ENCODE data around the gene GREB1L. TPM values are rescaled to one million over a fixed set of nuclear protein-coding genes. Genes with fewer than 3 reads are reported as not detected.
A peak's percentile ranks its signal among the peaks of the same experiment; 100 is the strongest.

The GREB1L gene
- total RNA-seq, 1 donor from 2014 or later = 0.79 TPM

DNA sequence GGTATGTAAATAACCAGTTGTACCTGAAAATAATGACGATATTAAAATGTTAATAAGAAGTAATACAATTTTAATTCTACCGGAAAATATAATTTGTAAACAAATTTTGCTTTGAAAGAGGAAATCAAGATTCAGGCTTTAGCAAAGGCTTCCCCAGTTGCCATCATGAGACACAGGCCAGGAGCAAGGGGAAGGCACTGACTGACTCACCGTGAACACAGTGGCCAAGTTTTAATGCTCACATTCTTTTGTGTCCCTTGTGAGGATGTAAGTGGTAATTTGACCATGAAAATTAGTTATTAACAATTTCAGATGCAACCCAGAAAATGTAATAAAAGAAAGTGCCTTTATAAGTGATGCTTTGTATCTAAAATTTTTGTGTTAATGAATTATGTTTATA lies 164.1 kb downstream of the GREB1L start:
- no peak overlapping the region for H3K4me3 ChIP-seq (ENCODE audit: low read depth, low read length)
- DNase-seq (ENCODE audit: low read depth) = peak; percentile 14
- H3K27me3 ChIP-seq (ENCODE audit: control insufficient read depth, insufficient read depth, low read length) = no peaks in the 10 kb centered on the region
- no peak for TF ChIP-seq CTCF (IDR thresholded peaks at IDR 0.05; ENCODE audit: insufficient read depth, low read length, severe bottlenecking)
- no peak for FAIRE-seq
- H3K36me3 ChIP-seq (ENCODE audit: control insufficient read depth, insufficient read depth, low read length) = no peaks in the 10 kb centered on the region

GRCh38 chr18:21408681-21409080 lies 166.6 kb downstream of the GREB1L start:
- H3K27me3 ChIP-seq (ENCODE audit: control insufficient read depth, insufficient read depth, low read length) = no peaks in the 10 kb centered on the region
- TF ChIP-seq CTCF (IDR thresholded peaks at IDR 0.05; ENCODE audit: insufficient read depth, low read length, severe bottlenecking) = no peak
- no peak for FAIRE-seq
- DNase-seq (ENCODE audit: low read depth) = no peak
- no peak overlapping the region for H3K4me3 ChIP-seq (ENCODE audit: low read depth, low read length)
- no peaks in the 10 kb centered on the region for H3K36me3 ChIP-seq (ENCODE audit: control insufficient read depth, insufficient read depth, low read length)

GRCh38 chr18:21433436-21433835 lies 191.4 kb downstream of the GREB1L start:
- Histone ChIP-seq H3K4me3 (ENCODE audit: low read depth, low read length) (no peak overlapping the region), H3K27me3 (ENCODE audit: control insufficient read depth, insufficient read depth, low read length) (no peaks in the 10 kb centered on the region), H3K36me3 (ENCODE audit: control insufficient read depth, insufficient read depth, low read length) (no peaks in the 10 kb centered on the region)
- FAIRE-seq (no peak), DNase-seq (ENCODE audit: low read depth) (peak; percentile 96)
- no peak for TF ChIP-seq CTCF (IDR thresholded peaks at IDR 0.05; ENCODE audit: insufficient read depth, low read length, severe bottlenecking)

GRCh38 chr18:21439431-21439846 lies 197.4 kb downstream of the GREB1L start:
- peak; percentile 96 for FAIRE-seq
- Histone ChIP-seq H3K36me3 (ENCODE audit: control insufficient read depth, insufficient read depth, low read length) (no peaks in the 10 kb centered on the region), H3K4me3 (ENCODE audit: low read depth, low read length) (no peak overlapping the region), H3K27me3 (ENCODE audit: control insufficient read depth, insufficient read depth, low read length) (no peaks in the 10 kb centered on the region)
- peak; percentile 99 for DNase-seq (ENCODE audit: low read depth)
- no peak for TF ChIP-seq CTCF (IDR thresholded peaks at IDR 0.05; ENCODE audit: insufficient read depth, low read length, severe bottlenecking)

DNA sequence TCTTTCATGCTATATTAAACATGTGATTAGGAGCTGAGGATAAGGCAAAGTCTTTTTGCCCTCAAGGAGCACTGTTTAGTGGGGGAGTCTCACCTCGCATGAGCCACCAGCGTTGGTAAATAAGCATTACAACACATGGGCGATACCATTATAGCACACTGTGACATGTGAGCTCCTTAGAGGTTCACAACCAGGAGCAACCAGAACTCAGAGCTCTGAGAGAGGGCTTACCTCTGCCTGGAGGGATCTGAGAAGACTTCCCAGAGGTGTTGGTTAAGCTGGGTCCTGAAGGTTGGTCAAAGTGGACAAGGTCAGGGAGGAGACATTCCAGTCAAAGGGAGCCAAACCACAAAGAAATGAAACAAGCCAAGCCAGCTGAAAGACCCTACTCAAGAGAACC lies 199.6 kb downstream of the GREB1L start:
- TF ChIP-seq CTCF (IDR thresholded peaks at IDR 0.05; ENCODE audit: insufficient read depth, low read length, severe bottlenecking) = no peak
- peak; percentile 7 for FAIRE-seq

GRCh38 chr18:21443776-21444464 lies 201.9 kb downstream of the GREB1L start:
- TF ChIP-seq CTCF (IDR thresholded peaks at IDR 0.05; ENCODE audit: insufficient read depth, low read length, severe bottlenecking) = no peak
- FAIRE-seq = no peak

More for the DNA sequence above, 199.6 kb downstream of the GREB1L start:
- H3K27me3 ChIP-seq (ENCODE audit: control insufficient read depth, insufficient read depth, low read length) = no peaks in the 10 kb centered on the region
- H3K36me3 ChIP-seq (ENCODE audit: control insufficient read depth, insufficient read depth, low read length) = no peaks in the 10 kb centered on the region
- no peak for DNase-seq (ENCODE audit: low read depth)
- H3K4me3 ChIP-seq (ENCODE audit: low read depth, low read length) = no peak overlapping the region

More at GRCh38 chr18:21443776-21444464, 201.9 kb downstream of the GREB1L start:
- Histone ChIP-seq H3K4me3 (ENCODE audit: low read depth, low read length) (no peak overlapping the region), H3K36me3 (ENCODE audit: control insufficient read depth, insufficient read depth, low read length) (no peaks in the 10 kb centered on the region), H3K27me3 (ENCODE audit: control insufficient read depth, insufficient read depth, low read length) (no peaks in the 10 kb centered on the region)
- no peak for DNase-seq (ENCODE audit: low read depth)

Data from bronchial epithelial cell (primary cell).